Keratinocyte (primary cell): ENCODE data around the gene HOXA11. TPM values are rescaled to one million over a fixed set of nuclear protein-coding genes. Genes with fewer than 3 reads are reported as not detected.

ENCODE experiments used
- DNase-seq: peaks from one replicate; pipeline ENCODE4 v3.0.0-alpha.2; 2011; ENCODE audit warnings: low read depth, missing footprints, low spot score
- FAIRE-seq: peaks from 2 replicates; lab custom pipeline; 2011; peaks lifted over from hg19 to GRCh38; lab: Jason Lieb, UNC
- H2AFZ ChIP-seq: 2 replicates; pipeline ENCODE4 v1.6.0; 2012; ENCODE audit warnings: low read length, control low read depth, inconsistent platforms; ENCODE audit not compliant: control insufficient read depth
- H3K27ac ChIP-seq: 2 replicates; pipeline ENCODE4 v1.5.1; 2011; ENCODE audit warnings: low read length; ENCODE audit not compliant: control insufficient read depth, insufficient read depth
- H3K27me3 ChIP-seq: 3 replicates; pipeline ENCODE4 v1.6.0; 2011; ENCODE audit warnings: low read length; ENCODE audit not compliant: control insufficient read depth, insufficient read depth; ENCODE audit errors: extremely low read depth
- H3K36me3 ChIP-seq, 2 experiments: 2 replicates in 1 of 2; 3 replicates in 1 of 2; pipeline ENCODE4 v1.5.1; 2011; ENCODE audit warnings: low read length in 2 of 2, mild to moderate bottlenecking in 1 of 2; ENCODE audit not compliant: control insufficient read depth in 2 of 2, insufficient read depth in 2 of 2; ENCODE audit errors: extremely low read depth in 1 of 2
- H3K4me1 ChIP-seq: 3 replicates; pipeline ENCODE4 v1.5.1; 2011; ENCODE audit warnings: low read length; ENCODE audit not compliant: control insufficient read depth, insufficient read depth; ENCODE audit errors: extremely low read depth
- H3K4me2 ChIP-seq: 3 replicates; pipeline ENCODE4 v1.6.0; 2011; ENCODE audit warnings: low read depth, low read length; ENCODE audit not compliant: control insufficient read depth, insufficient read depth; ENCODE audit errors: extremely low read depth
- H3K4me3 ChIP-seq, 3 experiments: fragments of 200-600 bp in 1 of 3; sonication (generic) in 1 of 3; 2 replicates in 2 of 3; 3 replicates in 1 of 3; pipeline ENCODE4 v1.5.1; 2011 to 2016; ENCODE audit warnings: low read length in 3 of 3, mild to moderate bottlenecking in 3 of 3, control low read depth in 2 of 3, inconsistent platforms in 1 of 3, low read depth in 1 of 3, mixed read lengths in 1 of 3, mixed run types in 1 of 3, moderate library complexity in 1 of 3; ENCODE audit not compliant: control insufficient read depth in 2 of 3, insufficient read depth in 2 of 3; ENCODE audit errors: extremely low read depth in 1 of 3
- H3K79me2 ChIP-seq: 2 replicates; pipeline ENCODE4 v1.6.0; 2012; ENCODE audit warnings: low read length; ENCODE audit not compliant: control insufficient read depth, insufficient read depth
- H3K9ac ChIP-seq: 3 replicates; pipeline ENCODE4 v1.6.0; 2011; ENCODE audit warnings: low read length; ENCODE audit not compliant: control insufficient read depth, insufficient read depth; ENCODE audit errors: extremely low read depth
- H3K9me1 ChIP-seq: 3 replicates; pipeline ENCODE4 v1.6.0; 2011; ENCODE audit warnings: low read length; ENCODE audit not compliant: control insufficient read depth, insufficient read depth; ENCODE audit errors: extremely low read depth
- H3K9me3 ChIP-seq: 2 replicates; pipeline ENCODE4 v1.5.1; 2012; ENCODE audit warnings: low read depth, low read length; ENCODE audit not compliant: control insufficient read depth
- H4K20me1 ChIP-seq: 3 replicates; pipeline ENCODE4 v1.6.0; 2011; ENCODE audit warnings: low read length; ENCODE audit not compliant: control insufficient read depth, insufficient read depth; ENCODE audit errors: extremely low read depth
- CTCF ChIP-seq, 3 experiments: IDR thresholded peaks in 1 of 3; conservative IDR thresholded peaks in 1 of 3; optimal IDR thresholded peaks in 1 of 3; 2 replicates in 2 of 3; 3 replicates in 1 of 3; pipeline versions ENCODE3 to v1.5.1; 2011; ENCODE audit warnings: low read length in 3 of 3, mild to moderate bottlenecking in 3 of 3, moderate library complexity in 2 of 3, control low read depth in 1 of 3, inconsistent platforms in 1 of 3; ENCODE audit not compliant: insufficient read depth in 2 of 3; ENCODE audit errors: extremely low read depth in 1 of 3
- EZH2 ChIP-seq: IDR thresholded peaks from one replicate; pipeline ENCODE4 v1.6.1; 2012; ENCODE audit warnings: inconsistent platforms, mild to moderate bottlenecking, low read length, moderate library complexity
- dilution Hi-C: fragments of 300-500 bp; cut with MboI; formaldehyde crosslinking; loops from one replicate; pipeline ENCODE4 v1.7.0; 2020; ENCODE audit warnings: low sequenced_read_pairs; ENCODE audit not compliant: extremely low pct_ligation_motif_present
- polyA plus RNA-seq, 5 experiments: library from polyadenylated mRNA; depleted of rRNA in 3 of 5; stranded (reverse) in 3 of 5; stranded (forward) in 1 of 5; unstranded in 1 of 5; fragments of >200 nt; gene quantifications; 1 replicate in 1 of 5; 2 replicates in 3 of 5; 3 replicates in 1 of 5; pipeline versions ENCODE4 v1.2.1 to v1.2.3, GENCODE V29; 2011 to 2012; ENCODE audit warnings: missing spikeins in 2 of 5, low read depth in 1 of 5, low replicate concordance in 1 of 5

The HOXA11 gene
- polyA plus RNA-seq, 1 donor (not counting 4 experiments of a cell fraction or from before 2014, with no cell fraction given), result 0.07 TPM

DNA sequence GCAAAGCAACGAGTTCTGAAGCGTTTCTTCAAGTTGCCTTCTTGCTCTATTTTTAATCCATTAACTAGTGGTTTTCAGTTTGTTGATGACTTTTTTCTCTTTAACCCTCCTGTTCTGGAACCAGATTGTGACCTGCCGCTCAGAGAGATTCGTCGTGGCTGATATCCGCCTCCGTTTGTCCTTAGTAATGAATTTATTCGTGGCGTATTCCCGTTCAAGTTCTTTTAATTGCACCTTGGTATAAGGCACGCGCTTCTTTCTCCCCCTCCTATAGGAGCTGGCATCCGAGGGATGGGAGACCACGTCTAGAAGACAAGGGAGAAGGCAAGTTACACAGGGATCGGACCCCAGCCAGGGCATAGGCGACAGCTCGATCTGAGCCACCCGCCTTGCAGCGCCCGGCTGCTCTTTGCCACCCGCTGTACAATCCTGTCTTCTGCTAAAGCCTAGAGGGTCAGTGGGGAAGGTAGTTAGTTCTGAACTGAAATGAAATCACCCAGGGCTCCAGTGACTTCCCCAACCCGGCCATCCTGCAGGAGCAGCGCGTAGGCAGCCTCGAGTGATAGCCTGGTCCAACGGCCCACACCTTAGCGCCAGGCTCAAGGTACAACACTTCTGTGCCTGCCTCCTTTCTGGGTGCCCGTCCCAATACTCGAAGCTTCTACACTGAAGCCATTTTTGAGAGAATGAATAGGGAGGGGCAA is 13.3 kb upstream of the HOXA11 start:
- Histone ChIP-seq H3K79me2 (no peaks in the 10 kb centered on the region), H3K27ac (no peak overlapping the region), H3K9me3 (no peaks in the 10 kb centered on the region), H3K4me3 (peak overlapping the region in 1 of 3 experiments; percentile 43), H3K27me3 (peaks cover 84% of the 10 kb centered on the region), H2AFZ (no peak overlapping the region), H3K36me3 (no peaks in the 10 kb centered on the region), H3K4me2 (no peak overlapping the region), H3K9ac (no peak overlapping the region), H4K20me1 (no peaks in the 10 kb centered on the region), H3K4me1 (peaks cover 7% of the 10 kb centered on the region), H3K9me1 (no peaks in the 10 kb centered on the region)
- FAIRE-seq (no peak), DNase-seq (no peak)
- dilution Hi-C loops, result no loop called here
- peak; percentile 91 for TF ChIP-seq EZH2
- TF ChIP-seq CTCF (optimal IDR thresholded peaks at IDR 0.05 in 1 of 3, IDR thresholded peaks at IDR 0.05 in 1 of 3, conservative IDR thresholded peaks at IDR 0.05 in 1 of 3; ENCODE audit: extremely low read depth in 1 of 3, insufficient read depth in 2 of 3, low read length in 3 of 3), result no peak

GRCh38 chr7:27197137-27198042 is 12.4 kb upstream of the HOXA11 start:
- dilution Hi-C loops, result no loop called here
- Histone ChIP-seq H2AFZ (no peak overlapping the region), H3K9me3 (no peaks in the 10 kb centered on the region), H3K4me1 (peaks cover 9% of the 10 kb centered on the region), H3K9ac (no peak overlapping the region), H3K4me2 (no peak overlapping the region), H3K9me1 (no peaks in the 10 kb centered on the region), H3K79me2 (no peaks in the 10 kb centered on the region), H3K36me3 (no peaks in the 10 kb centered on the region), H3K4me3 (no peak overlapping the region), H4K20me1 (no peaks in the 10 kb centered on the region), H3K27me3 (peaks cover 84% of the 10 kb centered on the region), H3K27ac (no peak overlapping the region)
- DNase-seq (no peak), FAIRE-seq (no peak)
- TF ChIP-seq EZH2 (peak; percentile 83), CTCF (optimal IDR thresholded peaks at IDR 0.05 in 1 of 3, IDR thresholded peaks at IDR 0.05 in 1 of 3, conservative IDR thresholded peaks at IDR 0.05 in 1 of 3; ENCODE audit: extremely low read depth in 1 of 3, insufficient read depth in 2 of 3, low read length in 3 of 3) (no peak)
